AG04450 (cell line): ENCODE data around the gene GFRA4. TPM values are rescaled to one million over a fixed set of nuclear protein-coding genes. Genes with fewer than 3 reads are reported as not detected.

Experiments used
- CTCF ChIA-PET: fragments of 300-600, 350-600 bp; formaldehyde crosslinking; extraction: SDS; loops from one replicate; lab custom pipeline; 2022; ENCODE audit warnings: antibody characterized with exemption, inconsistent platforms; lab: Charles Lee
- POLR2A ChIA-PET: fragments of 350-600 bp; formaldehyde crosslinking; extraction: SDS; loops from one replicate; lab custom pipeline; 2021; ENCODE audit warnings: antibody characterized with exemption, inconsistent platforms; lab: Yijun Ruan, JAX
- DNase-seq: peaks from one replicate; pipeline ENCODE4 v3.0.0-alpha.2; 2011; ENCODE audit warnings: low read depth, low spot score
- H3K27ac ChIP-seq: one replicate; pipeline ENCODE4 v1.5.1; 2012; ENCODE audit warnings: low read depth, low read length, control low read depth
- H3K27me3 ChIP-seq: one replicate; pipeline ENCODE4 v1.6.0; 2012; ENCODE audit warnings: low read length; ENCODE audit not compliant: control insufficient read depth, insufficient read depth
- H3K4me3 ChIP-seq: 2 replicates; pipeline ENCODE4 v1.5.1; 2011; ENCODE audit warnings: mild to moderate bottlenecking, low read depth, low read length, control low read depth
- H3K9me3 ChIP-seq: 2 replicates; pipeline ENCODE4 v1.5.1; 2012; ENCODE audit warnings: low read length; ENCODE audit not compliant: control insufficient read depth, insufficient read depth
- CTCF ChIP-seq: IDR thresholded peaks from 2 replicates; pipeline ENCODE4 v1.5.1; 2011; ENCODE audit warnings: low read depth, low read length, control low read depth, inconsistent platforms
- polyA plus RNA-seq: library from polyadenylated mRNA; depleted of rRNA; stranded (reverse); fragments of >200 nt; gene quantifications from 2 replicates; pipeline ENCODE4 v1.2.3, GENCODE V29; 2011

GFRA4 gene
- polyA plus RNA-seq, 1 experiment: not detected

- CTCF ChIA-PET: interaction anchor here (0.8 to 6.5 kb wide), 14 partner anchors 10 to 177 kb away, joined by 3 to 110 read pairs (median 4); partner anchors contain the start of gene SPEF1
- no peak overlapping the region for H3K27ac ChIP-seq
- no peak for DNase-seq
- H3K9me3 ChIP-seq: no peaks in the 10 kb centered on the region; the same call in 1 of the 2 replicates
- no peak overlapping the region for H3K4me3 ChIP-seq
- TF ChIP-seq CTCF: no peak
- POLR2A ChIA-PET: interaction anchor here (1.2 to 1.5 kb wide), 2 partner anchors 33 to 108 kb away, joined by 3 read pairs; no protein-coding TSS in a partner anchor
- no peaks in the 10 kb centered on the region for H3K27me3 ChIP-seq
Observed at GRCh38 chr20:3677733-3678132, 14.5 kb upstream of the GFRA4 start.

GRCh38 chr20:3674995-3675900, 12.0 kb upstream of the GFRA4 start:
- CTCF ChIA-PET: interaction anchor here (0.5 to 6.5 kb wide), 8 partner anchors 35 to 447 kb away, joined by 3 to 110 read pairs (median 5); partner anchors contain the start of gene SPEF1
- POLR2A ChIA-PET: no interaction called here
- TF ChIP-seq CTCF: no peak
- DNase-seq: no peak
- no peaks in the 10 kb centered on the region for H3K27me3 ChIP-seq
- no peak overlapping the region for H3K27ac ChIP-seq
- no peaks in the 10 kb centered on the region; the same call in 1 of the 2 replicates for H3K9me3 ChIP-seq
- H3K4me3 ChIP-seq: no peak overlapping the region

DNA sequence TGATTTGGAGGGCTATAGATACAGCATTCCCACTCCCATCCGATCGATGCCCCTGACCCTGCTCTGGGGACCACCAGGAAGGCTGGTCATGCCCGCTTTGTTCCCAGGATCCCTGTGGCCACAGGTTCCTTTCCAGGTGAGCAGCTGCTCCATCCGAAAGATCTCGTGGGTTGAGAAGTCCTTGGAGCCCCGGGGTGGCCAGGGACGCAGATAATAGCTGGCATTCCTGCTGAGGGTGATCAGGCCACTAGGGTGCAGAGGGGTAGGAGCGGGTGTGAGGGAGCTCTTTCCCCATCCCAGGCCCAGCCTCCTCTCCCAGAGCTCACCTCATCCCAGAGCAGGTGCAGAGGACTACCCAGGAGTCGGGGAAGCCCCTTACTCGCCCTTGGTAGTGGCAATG, 11.2 kb upstream of the GFRA4 start:
- CTCF ChIA-PET: interaction anchor here (1.0 to 6.5 kb wide), 5 partner anchors 36 to 111 kb away, joined by 3 to 110 read pairs (median 5); partner anchors contain the start of gene SPEF1
- no peak overlapping the region for H3K27ac ChIP-seq
- DNase-seq: no peak
- TF ChIP-seq CTCF: no peak
- H3K27me3 ChIP-seq: no peaks in the 10 kb centered on the region
- H3K9me3 ChIP-seq: no peaks in the 10 kb centered on the region; the same call in 1 of the 2 replicates
- no peak overlapping the region for H3K4me3 ChIP-seq
- POLR2A ChIA-PET: no interaction called here

DNA sequence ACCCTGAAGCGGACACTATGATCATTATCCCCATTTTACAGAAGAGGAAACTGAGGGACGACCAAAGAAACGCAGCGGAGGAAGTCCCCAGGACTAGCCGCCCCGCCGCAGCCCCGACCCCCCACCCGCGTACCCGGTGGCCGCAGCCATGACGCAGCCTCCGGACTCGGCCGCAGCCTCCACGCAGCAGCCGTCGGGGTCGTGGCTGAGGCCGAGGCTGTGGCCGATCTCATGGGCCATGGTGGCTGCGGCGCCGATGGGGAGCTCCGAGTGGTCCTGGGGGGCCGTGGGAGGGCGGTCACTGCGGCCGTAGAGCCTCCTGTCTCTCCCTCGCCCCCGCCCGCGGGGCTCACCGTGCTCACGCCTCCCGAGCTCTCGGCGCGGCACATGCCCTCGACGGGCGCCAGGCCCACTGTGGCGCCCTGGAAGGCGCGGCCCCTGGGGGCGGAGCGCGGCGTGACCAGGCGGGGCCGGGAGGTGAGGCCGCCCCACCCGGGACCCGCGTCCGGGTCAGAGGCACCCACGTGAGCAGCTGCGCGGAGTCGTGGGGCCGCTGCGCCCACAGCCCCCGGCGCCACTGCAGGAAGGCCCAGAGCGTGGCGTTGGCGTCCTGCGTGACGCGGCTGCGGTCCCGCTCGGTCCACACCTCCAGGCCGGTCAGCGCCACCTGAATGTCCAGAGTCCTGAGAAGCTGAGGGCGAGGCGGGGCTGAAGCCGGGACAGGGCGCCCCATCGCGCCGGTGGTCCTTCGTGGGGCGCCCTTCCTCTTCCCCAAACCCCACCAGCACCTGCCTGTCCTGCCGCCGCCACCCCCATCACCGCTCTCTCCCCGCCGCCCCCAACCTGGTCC, 10.2 kb upstream of the GFRA4 start:
- TF ChIP-seq CTCF: no peak
- Histone ChIP-seq H3K9me3 (no peaks in the 10 kb centered on the region; the same call in 1 of the 2 replicates), H3K27ac (no peak overlapping the region), H3K27me3 (no peaks in the 10 kb centered on the region), H3K4me3 (no peak overlapping the region)
- CTCF ChIA-PET: interaction anchor here (1.0 to 6.5 kb wide), 3 partner anchors 37 to 110 kb away, joined by 3 to 110 read pairs (median 5); no protein-coding TSS in a partner anchor
- no peak for DNase-seq
- POLR2A ChIA-PET: interaction anchor here (1.7 kb wide), 1 partner anchor 14 kb away, joined by 3 read pairs; no protein-coding TSS in a partner anchor
